ENCODE results near the gene USF2.

Gene USF2

DNA sequence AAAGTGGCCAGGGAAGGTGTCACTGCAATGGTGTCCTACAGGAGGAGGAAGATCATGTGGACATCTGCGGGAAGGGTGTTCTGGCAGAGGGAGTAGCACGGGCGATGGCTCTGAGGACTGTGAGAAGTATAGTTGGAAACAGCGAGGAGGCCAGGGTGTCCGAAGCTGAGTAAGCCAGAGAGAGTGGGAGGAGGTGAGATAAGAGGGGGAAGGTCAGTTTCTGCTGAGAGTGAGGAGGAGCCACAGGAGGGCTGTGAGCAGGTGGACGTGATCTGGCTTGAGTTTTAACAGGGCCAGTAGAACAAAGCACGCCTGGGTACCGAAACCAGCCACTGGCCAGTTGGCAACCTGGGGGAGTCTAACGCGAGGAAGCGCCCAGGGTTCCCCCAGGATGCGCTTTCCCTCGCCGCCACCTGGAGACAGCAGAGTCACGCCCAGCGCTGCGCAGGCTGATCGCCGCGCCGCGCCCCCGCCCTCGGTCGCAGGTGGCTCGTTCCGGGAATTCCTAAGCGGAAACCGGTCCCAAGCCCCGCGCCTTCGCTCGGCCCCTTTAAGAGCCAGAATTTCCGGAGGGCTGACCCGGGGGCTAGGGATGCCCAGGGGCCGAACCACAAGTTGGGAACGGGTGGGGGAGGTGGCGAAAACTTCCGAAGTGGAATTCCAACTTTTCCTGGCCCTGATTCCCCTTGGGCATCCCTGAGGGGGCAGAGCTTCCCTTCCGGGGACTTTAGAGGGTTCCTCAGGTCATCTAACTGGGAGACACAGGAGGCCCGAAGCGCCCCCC is 21.0 kb upstream of the USF2 start:
- TF ChIP-seq ZNF274 (IDR thresholded peaks at IDR 0.05; ENCODE audit: low read depth, low read length) (no peak), SUZ12 (IDR thresholded peaks at IDR 0.05; ENCODE audit: extremely low read depth, insufficient read depth, insufficient read length) (no peak), YY1 (IDR thresholded peaks at IDR 0.05; ENCODE audit: insufficient read depth, insufficient read length) (no peak)
- peaks cover 3% of the 10 kb centered on the region for H3K4me1 ChIP-seq (ENCODE audit: insufficient read depth, insufficient read length)
- H3K9ac ChIP-seq (ENCODE audit: insufficient read length, low read depth) = peak overlapping the region; percentile 91
- peak overlapping the region; percentile 94 for H3K4me3 ChIP-seq (ENCODE audit: insufficient read length, low read depth)
- no peaks in the 10 kb centered on the region for H3K27me3 ChIP-seq (ENCODE audit: insufficient read depth, insufficient read length)
- H3K9me3 ChIP-seq (ENCODE audit: insufficient read depth, low read length) = no peaks in the 10 kb centered on the region
- H3K36me3 ChIP-seq (ENCODE audit: insufficient read depth, insufficient read length, low read length) = peaks cover 19% of the 10 kb centered on the region
- peak; percentile 91 for DNase-seq (ENCODE audit: low read depth, low spot score)

GRCh38 chr19:35248310-35249145 is 20.2 kb upstream of the USF2 start, which contains the start of gene LSR:
TSS of gene LSR (plus strand) at chr19:35249002. CDS start at chr19:35249023, 21 bp downstream.
- peaks cover 6% of the 10 kb centered on the region for H3K4me1 ChIP-seq (ENCODE audit: insufficient read depth, insufficient read length)
- H3K4me3 ChIP-seq (ENCODE audit: insufficient read length, low read depth) = peak within 1 kb of the TSS; percentile 94
- DNase-seq (ENCODE audit: low read depth, low spot score) = peak; percentile 81
- no peaks in the 10 kb centered on the region for H3K9me3 ChIP-seq (ENCODE audit: insufficient read depth, low read length)
- no peaks in the 10 kb centered on the region for H3K27me3 ChIP-seq (ENCODE audit: insufficient read depth, insufficient read length)
- no peak for TF ChIP-seq ZNF274 (IDR thresholded peaks at IDR 0.05; ENCODE audit: low read depth, low read length)
- peak; percentile 35 for TF ChIP-seq YY1 (IDR thresholded peaks at IDR 0.05; ENCODE audit: insufficient read depth, insufficient read length)
- TF ChIP-seq SUZ12 (IDR thresholded peaks at IDR 0.05; ENCODE audit: extremely low read depth, insufficient read depth, insufficient read length) = no peak
- peak within 1 kb of the TSS; percentile 91 for H3K9ac ChIP-seq (ENCODE audit: insufficient read length, low read depth)
- H3K36me3 ChIP-seq (ENCODE audit: insufficient read depth, insufficient read length, low read length) = peaks cover 22% of the 10 kb centered on the region

GRCh38 chr19:35249146-35249847 is 19.5 kb upstream of the USF2 start:
- H3K4me1 ChIP-seq (ENCODE audit: insufficient read depth, insufficient read length) = peaks cover 9% of the 10 kb centered on the region
- no peak for DNase-seq (ENCODE audit: low read depth, low spot score)
- peaks cover 28% of the 10 kb centered on the region for H3K36me3 ChIP-seq (ENCODE audit: insufficient read depth, insufficient read length, low read length)
- H3K27me3 ChIP-seq (ENCODE audit: insufficient read depth, insufficient read length) = no peaks in the 10 kb centered on the region
- peak overlapping the region; percentile 91 for H3K9ac ChIP-seq (ENCODE audit: insufficient read length, low read depth)
- no peaks in the 10 kb centered on the region for H3K9me3 ChIP-seq (ENCODE audit: insufficient read depth, low read length)
- TF ChIP-seq YY1 (IDR thresholded peaks at IDR 0.05; ENCODE audit: insufficient read depth, insufficient read length) = no peak
- no peak for TF ChIP-seq ZNF274 (IDR thresholded peaks at IDR 0.05; ENCODE audit: low read depth, low read length)
- TF ChIP-seq SUZ12 (IDR thresholded peaks at IDR 0.05; ENCODE audit: extremely low read depth, insufficient read depth, insufficient read length) = no peak
- H3K4me3 ChIP-seq (ENCODE audit: insufficient read length, low read depth) = peak overlapping the region; percentile 94

DNA sequence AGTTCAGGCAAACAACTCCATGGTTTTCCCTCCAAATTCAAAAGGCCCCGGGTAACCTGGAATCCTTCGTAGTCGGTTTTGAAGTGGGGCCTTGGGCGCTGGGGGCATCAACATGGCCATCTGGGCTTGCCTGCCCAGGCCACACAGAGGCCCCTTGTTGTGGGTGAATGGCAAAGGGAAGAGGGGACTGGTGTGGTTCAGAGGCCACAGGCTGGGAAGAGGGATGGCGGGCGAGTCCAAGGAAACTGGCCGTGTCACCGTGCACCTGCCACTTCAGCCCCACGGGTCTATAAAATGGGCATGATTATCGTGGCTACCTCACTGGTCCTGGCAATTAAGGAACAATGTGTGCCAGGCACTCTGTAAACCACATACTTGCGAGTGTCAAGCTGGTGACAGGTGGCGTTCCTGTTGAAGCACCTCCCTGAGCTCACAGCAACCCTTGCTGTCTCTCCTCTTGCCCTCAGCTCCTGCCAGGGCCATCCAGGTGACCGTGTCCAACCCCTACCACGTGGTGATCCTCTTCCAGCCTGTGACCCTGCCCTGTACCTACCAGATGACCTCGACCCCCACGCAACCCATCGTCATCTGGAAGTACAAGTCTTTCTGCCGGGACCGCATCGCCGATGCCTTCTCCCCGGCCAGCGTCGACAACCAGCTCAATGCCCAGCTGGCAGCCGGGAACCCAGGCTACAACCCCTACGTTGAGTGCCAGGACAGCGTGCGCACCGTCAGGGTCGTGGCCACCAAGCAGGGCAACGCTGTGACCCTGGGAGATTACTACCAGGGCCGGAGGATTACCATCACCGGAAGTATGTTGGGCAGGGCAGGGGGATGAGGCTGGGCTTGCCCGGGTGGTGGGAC is 18.7 kb upstream of the USF2 start:
- peaks cover 12% of the 10 kb centered on the region for H3K4me1 ChIP-seq (ENCODE audit: insufficient read depth, insufficient read length)
- TF ChIP-seq SUZ12 (IDR thresholded peaks at IDR 0.05; ENCODE audit: extremely low read depth, insufficient read depth, insufficient read length) (no peak), YY1 (IDR thresholded peaks at IDR 0.05; ENCODE audit: insufficient read depth, insufficient read length) (no peak), ZNF274 (IDR thresholded peaks at IDR 0.05; ENCODE audit: low read depth, low read length) (no peak)
- peak overlapping the region; percentile 91 for H3K9ac ChIP-seq (ENCODE audit: insufficient read length, low read depth)
- no peaks in the 10 kb centered on the region for H3K9me3 ChIP-seq (ENCODE audit: insufficient read depth, low read length)
- H3K27me3 ChIP-seq (ENCODE audit: insufficient read depth, insufficient read length) = no peaks in the 10 kb centered on the region
- DNase-seq (ENCODE audit: low read depth, low spot score) = no peak
- H3K4me3 ChIP-seq (ENCODE audit: insufficient read length, low read depth) = peak overlapping the region; percentile 94
- peaks cover 36% of the 10 kb centered on the region for H3K36me3 ChIP-seq (ENCODE audit: insufficient read depth, insufficient read length, low read length)

DNA sequence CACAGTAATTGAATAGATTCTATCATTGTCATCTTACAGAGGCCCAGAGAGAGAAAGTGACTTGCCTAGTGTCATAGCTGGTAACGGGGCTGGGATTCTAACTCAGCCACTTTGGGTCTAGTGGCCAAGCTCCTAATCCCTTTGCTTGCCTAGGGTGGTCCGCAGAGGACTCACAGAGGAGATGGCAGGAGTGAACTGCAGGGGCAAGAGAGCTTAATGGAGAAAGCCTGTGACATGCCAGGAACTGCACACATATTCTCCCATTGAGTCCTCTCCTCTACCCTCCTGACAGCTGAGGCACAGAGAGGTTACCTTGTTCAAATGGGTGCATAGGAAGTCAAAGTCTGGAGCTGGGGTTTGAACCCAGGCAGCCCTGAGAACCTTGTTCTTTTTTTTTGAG is 17.3 kb upstream of the USF2 start:
- TF ChIP-seq YY1 (IDR thresholded peaks at IDR 0.05; ENCODE audit: insufficient read depth, insufficient read length) (no peak), ZNF274 (IDR thresholded peaks at IDR 0.05; ENCODE audit: low read depth, low read length) (no peak), SUZ12 (IDR thresholded peaks at IDR 0.05; ENCODE audit: extremely low read depth, insufficient read depth, insufficient read length) (no peak)
- DNase-seq (ENCODE audit: low read depth, low spot score) = no peak

More for the DNA sequence above, 17.3 kb upstream of the USF2 start:
- Histone ChIP-seq H3K4me1 (ENCODE audit: insufficient read depth, insufficient read length) (peaks cover 12% of the 10 kb centered on the region), H3K27me3 (ENCODE audit: insufficient read depth, insufficient read length) (no peaks in the 10 kb centered on the region), H3K9me3 (ENCODE audit: insufficient read depth, low read length) (no peaks in the 10 kb centered on the region), H3K36me3 (ENCODE audit: insufficient read depth, insufficient read length, low read length) (peaks cover 41% of the 10 kb centered on the region), H3K9ac (ENCODE audit: insufficient read length, low read depth) (no peak overlapping the region), H3K4me3 (ENCODE audit: insufficient read length, low read depth) (no peak overlapping the region)

Data from NT2/D1 (cell line).